Suppressor macrophage (primary cell): ENCODE measurements around the gene SEPTIN2.
"Not testable (repeated sequence)": the region's sequence is repeated elsewhere in the genome, so short reads cannot be mapped to it uniquely, and the experiment has no call there.

Experiments
- DNase-seq, 4 experiments: peaks; one replicate each; pipeline ENCODE4 v3.0.0-alpha.2; 2020 to 2022
- total RNA-seq, 17 experiments: gene quantifications; one replicate each; lab custom pipeline; 2026; ENCODE audit warnings: mixed read lengths in 6 of 17, inconsistent platforms in 3 of 17; lab: John Stamatoyannopoulos, UW

The SEPTIN2 gene
- 267 to 474 (median 393) reads per million in 17 experiments for total RNA-seq

DNA sequence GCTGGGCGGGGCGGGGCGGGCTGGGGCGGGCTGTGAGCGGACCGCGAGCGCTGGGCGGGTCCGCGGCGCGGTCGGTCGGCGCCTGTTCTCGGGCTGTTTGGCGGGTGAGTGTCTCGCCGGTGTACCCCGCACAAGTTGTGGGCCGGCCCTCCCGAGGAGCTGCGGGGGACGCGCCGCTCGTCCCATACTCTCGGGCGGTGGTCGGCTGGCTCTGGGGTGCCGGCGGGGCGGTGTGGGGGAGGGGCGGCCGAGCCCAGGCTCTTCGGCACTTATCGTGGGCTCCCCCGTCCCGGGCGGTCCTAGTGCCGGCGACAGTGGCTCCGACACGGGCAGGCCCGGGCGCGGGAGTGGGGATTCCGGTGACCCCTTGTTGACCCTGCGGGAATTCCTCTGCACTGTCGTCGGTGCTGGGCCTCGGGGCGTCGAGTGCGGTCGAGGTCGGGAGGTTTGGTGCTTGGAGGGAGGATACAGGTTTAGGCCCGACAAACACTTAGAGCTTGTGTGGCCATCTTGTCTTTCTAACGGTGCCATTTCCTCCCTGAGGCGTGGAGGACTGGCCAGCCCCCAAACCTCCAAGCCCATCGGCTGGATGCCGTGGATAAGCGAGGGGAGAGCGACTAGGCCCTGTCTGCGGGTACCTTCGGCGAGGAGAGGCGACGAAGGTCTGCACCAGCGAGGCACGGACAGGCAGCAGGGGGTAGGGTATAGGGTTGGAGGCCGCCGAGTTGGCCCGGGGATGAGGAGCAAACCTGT lies at the start of gene SEPTIN2:
SEPTIN2 (plus strand) TSS at position 47 of the 753 bp plus-strand sequence. CDS start 8,308 bp downstream, outside the sequence.
- peak in 3 of 4 experiments; percentile 67 to 86 (median 77) for DNase-seq

DNA sequence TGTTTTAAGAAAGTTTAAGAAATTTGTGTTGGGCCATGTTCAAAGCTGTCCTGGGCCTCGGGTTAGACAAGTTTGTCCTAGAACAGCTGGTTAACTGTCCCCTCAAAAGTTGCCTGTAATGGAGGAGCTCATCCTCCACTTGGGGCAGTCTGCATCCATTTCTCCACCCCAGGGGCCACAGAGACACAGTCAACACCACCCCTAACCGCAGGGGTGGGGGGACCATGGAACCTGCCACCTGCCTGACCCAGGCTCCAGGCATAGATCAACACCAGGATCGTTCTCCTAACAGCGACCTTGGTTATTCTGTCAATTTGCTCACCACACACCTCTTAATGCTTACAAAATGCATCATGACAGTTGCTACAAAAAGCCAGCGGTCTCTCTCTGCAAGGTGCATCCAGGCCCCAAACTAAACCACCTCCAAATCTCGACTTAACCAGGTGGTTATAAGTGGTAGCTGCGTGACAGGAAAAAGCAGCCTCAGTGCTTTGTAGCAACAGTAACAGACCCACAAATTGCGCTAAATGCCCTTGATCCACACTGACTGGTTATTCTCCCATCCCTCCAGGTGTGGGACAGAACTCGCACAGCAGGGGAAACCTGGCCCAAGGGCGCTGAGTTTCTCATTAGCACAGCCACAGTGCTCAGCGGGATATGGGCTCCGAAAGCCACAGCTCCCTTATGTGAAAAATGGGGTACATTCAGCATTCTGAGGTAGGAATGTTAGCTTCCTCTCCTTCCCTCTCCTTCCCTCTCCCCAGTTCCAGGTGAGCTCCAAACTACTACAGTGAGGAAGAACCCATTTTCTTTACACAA lies 48.3 kb upstream of the SEPTIN2 start:
- no peak for DNase-seq

DNA sequence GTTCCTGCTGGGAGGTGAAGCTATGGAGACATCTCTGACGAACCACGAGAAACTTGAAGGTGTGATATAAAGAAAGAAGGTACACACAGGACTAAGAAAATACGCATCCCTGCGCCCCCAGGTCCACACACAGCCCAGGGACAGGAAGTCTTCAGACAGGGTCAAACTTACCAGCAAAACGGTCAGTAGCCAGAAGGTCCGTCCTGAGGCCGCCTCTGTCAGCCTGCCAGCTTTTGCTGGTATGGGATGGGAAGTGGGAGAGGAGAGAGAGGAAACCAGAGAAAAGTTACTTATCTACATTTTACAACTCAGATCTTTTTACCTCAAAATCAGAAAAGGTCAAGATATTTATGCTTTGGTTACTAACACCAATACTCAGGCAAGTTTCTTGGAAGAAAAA lies 47.4 kb upstream of the SEPTIN2 start:
- no peak for DNase-seq

DNA sequence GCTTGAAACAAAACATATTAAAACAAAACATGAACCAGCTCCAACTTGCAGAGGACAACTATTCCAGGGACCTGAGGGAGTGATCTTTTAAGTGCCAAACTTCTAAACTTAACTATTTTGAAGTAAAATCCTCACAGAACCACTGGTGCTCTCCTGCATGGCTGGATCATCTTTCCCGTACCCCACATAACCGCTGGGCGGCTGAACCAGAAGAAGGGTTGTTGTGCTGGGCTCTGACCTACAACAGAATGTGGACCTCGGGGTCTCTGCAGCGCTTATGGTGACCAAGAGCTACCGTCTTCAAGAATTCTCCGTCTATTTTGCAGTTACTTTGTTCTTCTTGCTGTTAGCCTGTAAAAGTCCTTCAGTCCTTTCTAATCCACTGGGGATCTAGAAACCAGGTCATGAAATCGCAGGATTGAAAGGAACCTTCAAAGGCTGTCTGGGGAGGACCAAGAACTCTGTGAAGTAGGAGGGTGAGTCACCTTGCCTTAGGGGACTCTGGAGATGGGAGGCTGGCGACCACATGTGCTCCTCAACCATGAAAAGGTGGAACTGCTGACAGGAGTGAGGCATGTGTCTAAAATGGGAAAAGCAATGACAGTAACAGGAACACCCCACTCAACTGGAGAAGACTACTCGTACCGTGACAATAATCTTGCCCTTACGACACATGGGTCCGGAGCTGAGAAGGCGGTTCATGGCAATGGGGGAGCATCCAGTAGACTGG lies 46.8 kb upstream of the SEPTIN2 start:
- peak in 3 of 4 experiments; percentile 12 to 25 (median 20) for DNase-seq

DNA sequence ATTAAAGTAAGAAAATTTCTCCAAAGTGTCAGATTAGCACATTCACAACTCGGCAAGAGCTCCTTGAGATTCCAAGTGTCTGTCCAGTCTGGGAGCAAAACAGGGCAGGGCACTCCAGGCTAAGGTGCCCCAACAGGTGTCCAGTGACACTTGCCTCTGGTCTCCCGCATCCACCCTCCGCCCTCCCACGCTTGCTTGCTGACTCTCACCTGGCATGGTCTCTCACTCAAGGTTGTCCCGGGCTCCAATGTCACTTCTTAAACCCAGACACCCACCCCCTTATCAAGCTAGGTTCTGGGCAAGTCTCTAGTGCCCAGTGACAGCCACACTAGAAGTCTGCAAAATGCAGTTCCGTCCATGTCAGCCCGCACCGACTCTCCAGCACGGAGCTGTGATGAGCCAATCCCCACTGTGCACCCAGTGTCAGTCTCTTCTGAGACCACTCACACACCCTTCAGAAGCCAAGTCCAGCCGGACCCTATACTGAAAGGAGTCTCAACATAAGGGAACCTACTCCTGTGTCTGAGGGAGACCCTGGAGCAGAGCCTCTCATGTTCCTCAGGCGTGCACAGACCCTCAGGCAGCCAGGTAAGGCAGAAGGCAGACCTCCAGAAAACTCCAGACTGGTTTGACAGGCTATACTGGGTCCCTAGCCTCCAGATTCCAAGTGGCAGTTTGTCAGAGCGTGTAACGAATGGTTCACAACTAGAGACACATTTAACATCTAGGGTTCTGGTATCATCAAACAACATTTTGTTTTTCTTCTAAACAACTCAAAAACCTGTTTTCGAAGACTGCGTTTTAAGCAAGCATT lies 45.8 kb upstream of the SEPTIN2 start:
- DNase-seq: no peak

DNA sequence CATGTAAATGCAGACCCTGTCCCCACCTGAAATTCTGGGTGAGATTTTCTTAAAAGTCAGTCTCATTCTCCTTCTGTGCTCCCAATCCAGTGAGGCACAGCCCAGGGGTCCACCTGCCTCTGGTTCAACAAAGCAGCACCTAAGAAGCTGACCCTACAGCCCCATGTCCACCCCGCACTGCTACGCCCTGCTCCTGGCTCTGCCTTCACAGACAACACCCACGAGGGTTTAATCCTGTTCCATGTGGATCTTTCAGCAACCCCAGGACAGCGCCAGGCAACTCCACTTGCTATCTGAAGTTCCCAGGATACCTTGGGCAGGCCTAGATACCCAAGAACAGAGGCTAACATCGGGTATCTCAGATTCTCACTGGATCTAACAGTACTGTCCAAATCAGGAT lies 45.2 kb upstream of the SEPTIN2 start:
- DNase-seq: no peak

DNA sequence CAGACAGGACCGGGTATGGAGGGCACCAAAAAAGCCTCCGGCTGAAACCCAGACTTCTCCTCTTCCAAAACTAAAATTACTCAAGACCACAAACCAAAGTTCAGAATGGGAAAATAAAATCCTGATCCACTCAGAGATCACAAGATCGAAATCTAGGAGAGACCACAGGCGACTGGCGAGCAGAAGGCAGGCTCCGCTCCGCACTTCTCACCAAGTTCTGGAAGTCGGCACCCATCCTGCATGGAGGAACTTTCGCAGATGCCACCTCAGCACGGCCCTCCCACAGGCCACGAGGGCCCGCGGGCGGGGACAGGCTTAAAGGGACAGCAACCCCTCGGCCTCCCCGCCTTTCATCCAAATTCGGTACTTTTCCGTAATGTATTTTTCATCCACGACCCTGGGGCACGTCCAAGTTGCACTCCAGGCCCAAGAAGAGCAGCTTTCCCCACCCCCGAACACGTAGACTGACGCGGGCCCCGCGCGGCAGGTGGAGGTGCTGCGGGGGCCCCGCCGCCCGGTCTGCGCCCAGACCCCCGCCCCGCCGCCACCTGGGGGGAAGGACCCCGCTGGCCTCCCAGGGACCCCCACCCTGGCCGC lies 43.9 kb upstream of the SEPTIN2 start:
- DNase-seq: peak; percentile 88 to 94 (median 91)

DNA sequence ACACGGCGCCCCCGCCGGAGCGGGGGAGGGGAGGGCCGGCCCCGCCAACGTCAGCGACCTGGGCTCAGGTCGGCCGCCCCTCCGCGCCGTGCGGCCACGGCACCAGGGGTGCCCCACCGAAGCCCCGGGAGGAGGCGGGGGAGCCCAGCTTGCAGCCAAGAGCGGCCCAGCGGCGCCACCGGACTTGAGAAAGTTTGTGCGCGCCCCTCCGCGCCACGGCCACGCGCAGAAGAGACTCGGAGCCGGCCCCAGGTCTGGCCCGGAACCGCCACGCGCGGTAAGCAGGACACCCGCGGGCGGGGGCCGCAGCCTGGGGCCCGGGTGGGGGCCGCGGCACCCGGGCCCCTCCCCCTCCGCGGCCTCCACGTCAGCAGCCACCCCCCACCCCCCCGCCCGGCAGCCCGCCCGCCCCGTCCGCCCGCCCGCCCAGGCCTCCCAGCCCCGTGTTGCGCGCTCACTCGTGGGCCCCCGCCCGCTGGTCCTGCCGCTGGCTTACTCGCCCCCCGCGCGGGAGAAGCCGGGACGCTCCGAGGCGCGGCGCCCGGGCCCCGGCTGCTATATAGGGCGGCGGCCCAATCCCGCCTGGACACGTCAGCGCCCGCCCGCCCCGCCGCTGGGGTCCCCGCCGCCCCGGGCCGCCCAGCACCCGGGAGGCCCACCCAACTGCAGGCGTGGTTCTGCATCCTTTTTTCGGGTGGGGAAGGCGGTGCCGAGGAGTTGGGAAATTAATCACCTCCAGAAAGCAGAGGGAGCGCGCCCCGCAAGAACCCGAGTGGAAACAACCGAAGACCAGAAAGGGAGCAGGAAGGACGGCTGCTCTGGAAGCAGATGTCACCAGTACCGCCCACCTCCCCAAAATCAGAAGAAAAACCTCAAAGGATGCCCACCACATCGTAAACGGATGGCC lies 43.2 kb upstream of the SEPTIN2 start:
- peak; percentile 53 to 84 (median 70) for DNase-seq

DNA sequence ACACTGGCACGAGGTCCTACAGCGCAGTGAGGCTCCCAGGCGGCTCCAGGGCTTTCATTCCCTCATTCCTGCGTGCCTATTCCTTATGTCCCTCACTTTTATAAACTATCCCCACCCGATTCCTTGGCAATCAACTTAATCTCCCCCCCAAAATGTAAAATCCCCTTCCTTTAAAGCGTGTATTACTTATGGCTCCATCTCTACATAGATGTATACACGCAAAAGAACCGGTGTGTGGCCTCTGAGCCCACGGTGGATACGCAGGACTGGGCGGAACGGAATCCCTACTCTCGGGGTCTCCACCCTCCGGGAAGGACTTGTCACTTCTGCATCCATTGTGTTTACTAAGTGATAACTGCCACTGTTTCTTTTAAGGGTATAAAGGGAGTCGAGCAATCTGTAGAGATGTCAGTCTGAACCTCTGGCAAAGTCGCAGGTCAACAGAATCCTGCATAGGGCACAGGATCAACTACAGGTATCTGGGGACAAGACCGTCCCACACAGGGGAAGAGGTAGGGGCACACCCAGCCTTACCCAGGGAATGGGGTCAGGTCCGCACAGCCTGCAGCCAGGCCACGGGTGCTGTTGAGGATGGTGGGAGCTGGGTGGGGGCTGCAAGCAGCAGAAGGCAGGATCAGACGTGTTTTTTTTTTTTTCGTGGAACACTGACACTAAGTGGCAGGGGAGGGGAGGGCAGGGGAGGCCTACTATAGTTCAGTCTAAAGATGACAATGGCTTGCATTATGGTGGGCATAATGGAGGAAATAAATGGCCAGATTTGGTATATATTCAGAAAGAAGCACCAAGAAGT lies 42.3 kb upstream of the SEPTIN2 start:
- DNase-seq: no peak

DNA sequence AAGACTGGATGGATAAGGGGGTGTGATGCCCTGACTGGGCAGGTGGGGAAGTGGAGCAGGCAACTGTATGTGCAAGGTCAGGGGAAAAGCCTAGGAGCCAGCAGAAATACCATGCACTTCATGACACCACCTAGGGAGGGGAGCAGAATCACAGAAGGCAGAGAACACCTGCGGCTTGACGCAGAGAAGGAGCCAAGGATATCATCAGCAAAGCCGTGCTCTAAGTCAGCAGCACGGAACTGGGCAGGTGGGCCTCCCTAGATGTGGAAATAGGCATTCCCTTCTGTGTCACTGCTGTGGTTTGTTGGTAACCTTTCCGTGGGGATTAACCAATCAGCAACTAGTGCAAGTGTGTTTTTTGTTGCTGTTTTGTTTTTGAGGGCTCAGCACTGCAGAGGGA lies 41.6 kb upstream of the SEPTIN2 start:
- no peak for DNase-seq

DNA sequence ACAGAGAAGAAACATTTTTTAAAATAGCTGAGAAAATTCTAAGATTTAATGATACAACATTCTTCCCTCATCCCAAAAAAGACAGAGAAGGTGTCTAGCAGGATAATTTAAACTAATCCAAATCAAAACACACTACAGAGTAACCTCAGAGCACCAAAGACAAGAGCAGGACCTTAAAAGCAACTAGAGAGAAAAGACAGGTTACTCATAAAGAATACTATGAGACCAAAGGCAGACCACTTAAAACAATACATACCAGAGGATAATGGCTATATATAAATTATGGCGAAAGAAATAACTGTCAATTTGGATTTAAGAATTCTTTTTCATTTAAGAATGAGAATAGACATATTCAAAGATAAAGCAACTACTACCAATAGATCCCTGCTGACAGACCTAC lies 40.2 kb upstream of the SEPTIN2 start:
- no peak for DNase-seq

DNA sequence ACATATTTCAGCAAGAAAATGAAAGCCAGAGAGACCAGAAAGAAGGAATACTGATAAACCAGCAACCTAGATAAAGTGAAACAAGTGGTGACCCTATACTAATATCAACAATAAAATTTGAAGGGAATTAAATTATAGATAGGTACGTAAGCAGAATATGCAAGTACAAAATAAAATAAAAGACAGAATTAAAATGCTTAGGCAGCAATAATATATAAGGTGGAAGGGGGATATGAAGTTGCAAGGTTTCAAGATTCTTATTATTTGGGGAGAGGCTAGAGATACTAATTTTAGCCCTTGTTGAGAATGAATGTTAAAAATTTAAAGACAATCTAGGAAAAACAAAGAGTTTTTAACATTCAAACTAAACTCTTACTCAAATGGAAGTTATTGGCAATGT lies 39.8 kb upstream of the SEPTIN2 start:
- no peak for DNase-seq

DNA sequence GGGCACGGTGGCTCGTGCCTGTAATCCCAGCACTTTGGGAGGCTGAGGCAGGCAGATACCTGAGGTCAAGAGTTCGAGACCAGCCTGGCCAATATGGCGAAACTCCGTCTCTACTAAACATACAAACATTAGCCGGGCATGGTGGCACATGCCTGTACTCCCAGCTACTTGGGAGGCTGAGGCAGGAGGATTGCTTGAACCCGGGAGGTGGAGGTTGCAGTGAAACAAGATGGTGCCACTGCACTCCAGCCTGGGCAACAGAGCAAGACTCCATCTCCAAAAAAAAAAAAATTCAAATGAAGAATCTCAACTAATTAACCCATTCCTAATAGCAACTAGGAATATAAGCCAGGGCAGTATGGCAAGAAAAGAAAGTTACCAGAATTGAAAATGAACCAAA lies 37.4 kb upstream of the SEPTIN2 start:
- DNase-seq: not testable (repeated sequence)

DNA sequence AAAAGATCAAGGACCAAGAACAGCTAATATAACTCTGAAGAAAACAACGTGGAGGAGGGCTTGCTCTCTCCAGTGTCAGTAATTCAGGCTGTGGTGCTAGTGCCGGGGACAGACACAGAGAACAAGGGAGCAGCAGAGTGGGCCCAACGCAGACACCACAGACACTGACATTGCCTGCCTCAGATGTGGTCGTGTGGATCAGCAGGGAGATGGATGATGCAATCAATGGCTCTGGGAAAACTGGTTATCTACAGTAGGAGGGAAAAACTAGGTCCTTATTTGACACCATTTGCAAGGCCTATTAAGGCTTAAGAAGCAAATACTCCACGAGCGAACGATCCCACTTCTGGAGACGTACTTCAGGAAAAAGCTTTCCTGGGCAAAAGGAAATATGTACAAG lies 36.3 kb upstream of the SEPTIN2 start:
- no peak for DNase-seq

DNA sequence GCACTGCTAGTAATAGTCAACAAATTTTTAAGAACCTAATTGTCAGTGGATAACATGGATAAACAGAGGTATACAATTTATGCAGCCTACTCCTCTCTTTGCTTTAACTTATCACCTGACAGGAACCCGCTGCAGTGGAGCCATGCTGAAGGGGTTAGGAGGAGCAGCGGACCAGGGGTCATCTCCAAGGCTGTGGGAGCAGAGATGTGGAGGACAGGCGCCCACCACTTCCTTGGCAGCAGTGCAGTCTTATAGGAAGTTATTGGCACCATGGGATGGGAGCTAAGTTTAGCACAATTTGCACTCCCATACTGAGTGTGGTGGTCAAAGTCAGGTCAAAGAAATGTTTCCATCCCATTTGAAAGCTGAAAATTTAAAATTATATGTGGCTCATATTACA lies 35.9 kb upstream of the SEPTIN2 start:
- DNase-seq: peak; percentile 25 to 63 (median 50)

DNA sequence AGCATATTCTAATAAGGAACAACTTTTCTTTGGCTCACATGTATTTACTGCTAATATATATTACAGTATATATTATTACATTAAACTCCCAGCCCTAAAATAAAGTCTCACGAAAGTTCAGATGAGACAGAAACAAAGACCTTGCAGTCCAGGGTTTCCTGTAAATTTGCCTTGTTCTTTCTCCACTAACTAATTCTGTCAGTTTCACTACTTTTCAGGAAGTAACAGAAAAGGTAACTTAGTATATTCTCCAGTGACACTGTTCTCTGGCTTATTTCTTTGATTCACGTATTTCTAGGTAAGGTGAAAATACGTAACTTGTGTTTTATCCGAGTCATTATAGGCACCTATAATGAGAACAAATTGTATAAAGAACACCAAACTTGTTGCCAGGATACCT lies 35.4 kb upstream of the SEPTIN2 start:
- DNase-seq: no peak

DNA sequence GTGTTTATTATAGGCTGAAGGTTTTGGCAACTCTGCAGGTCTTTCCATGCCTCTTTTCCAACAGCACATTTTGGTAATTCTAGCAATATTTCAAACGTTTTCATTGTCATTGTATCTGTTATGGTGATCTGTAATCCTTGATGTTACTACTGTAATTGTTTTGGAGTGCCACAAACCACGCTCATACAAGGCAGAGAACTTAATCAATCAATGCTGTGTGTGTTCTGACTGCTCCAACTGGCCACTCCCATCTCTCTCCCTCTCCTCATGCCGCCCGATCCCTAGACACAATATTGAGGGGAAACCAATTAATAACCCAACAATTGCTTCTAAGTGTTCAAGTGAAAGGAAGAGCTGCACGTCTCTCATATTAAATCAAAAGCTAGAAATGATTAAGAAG lies 33.2 kb upstream of the SEPTIN2 start:
- DNase-seq: no peak

DNA sequence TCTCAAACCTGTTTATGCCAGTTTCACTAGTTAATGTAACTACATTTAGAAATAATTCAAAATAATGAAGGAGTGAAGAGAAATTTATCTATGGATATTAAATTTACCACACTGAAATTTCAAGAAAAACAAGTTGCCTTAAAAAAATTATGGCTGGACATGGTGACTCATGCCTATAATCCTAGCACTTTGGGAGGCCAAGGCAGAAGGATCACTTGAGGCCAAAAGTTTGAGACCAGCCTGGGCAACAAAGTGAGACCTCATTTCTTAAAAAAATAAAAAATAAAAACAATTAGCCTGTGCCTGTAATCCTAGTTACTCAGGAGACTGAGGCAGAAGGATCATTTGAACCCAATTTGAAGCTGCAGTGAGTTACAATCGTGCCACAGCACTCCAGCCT lies 30.1 kb upstream of the SEPTIN2 start:
- DNase-seq: no peak

DNA sequence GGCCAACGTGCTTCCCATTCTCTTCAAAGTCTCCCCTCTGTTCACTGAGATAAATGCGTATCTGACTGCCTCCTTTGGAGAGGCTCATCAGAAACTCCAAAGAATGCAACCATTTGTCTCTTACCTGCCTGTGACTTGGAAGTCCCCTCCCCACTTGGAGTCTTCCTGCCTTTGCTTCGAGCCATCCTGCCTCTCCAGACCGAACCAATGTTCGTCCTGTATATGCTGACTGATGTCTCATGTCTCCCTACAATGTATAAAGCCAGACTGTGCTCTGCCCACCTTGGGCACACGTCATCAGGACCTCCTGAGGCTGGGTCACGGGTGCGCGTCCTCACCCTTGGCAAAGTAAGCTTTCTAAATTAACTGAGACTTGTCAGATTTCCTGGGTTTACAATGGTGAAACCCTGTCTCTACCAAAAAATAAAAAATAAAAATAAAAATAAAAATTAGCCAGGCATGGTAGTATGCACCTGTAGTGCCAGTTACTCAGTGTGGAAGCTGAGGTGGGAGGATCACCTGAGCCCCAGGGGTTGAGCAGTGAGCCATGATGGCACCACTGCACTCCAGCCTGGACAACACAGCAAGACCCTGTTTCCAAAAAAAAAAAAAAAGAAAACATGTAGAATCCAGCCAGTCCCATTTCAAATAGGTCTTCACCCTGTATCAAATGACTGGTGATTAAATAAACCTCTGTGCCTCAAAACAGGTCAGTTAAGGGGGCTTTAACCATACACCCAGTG lies 29.2 kb upstream of the SEPTIN2 start:
- no peak for DNase-seq
